SK-N-SH (cell line): Measurements from ENCODE around the gene TUBGCP6. TPM values are rescaled to one million over a fixed set of nuclear protein-coding genes. Genes with fewer than 3 reads are reported as not detected.

Experiments used
- CTCF ChIA-PET: fragments of 300-600, 350-600 bp; formaldehyde crosslinking; extraction: SDS; loops from one replicate; lab custom pipeline; 2021; lab: Yijun Ruan, JAX
- POLR2A ChIA-PET: fragments of 350-600 bp; sonication (Branson Sonifier 250); formaldehyde crosslinking; extraction: SDS; loops from one replicate; lab custom pipeline; 2020; ENCODE audit warnings: antibody characterized with exemption, inconsistent platforms; lab: Yijun Ruan, JAX
- DNase-seq: peaks from one replicate; pipeline ENCODE4 v3.0.0; 2012
- H2AFZ ChIP-seq: fragments of 200-600 bp; sonication (generic); 2 replicates; pipeline ENCODE4 v1.8.1; 2016; ENCODE audit warnings: antibody characterized with exemption, mild to moderate bottlenecking, low read depth
- H3F3A ChIP-seq: fragments of 200-600 bp; sonication (generic); replicated peaks from 2 replicates; pipeline ENCODE3; 2016; ENCODE audit warnings: antibody characterized with exemption, mild to moderate bottlenecking; ENCODE audit not compliant: insufficient read depth
- H3K27ac ChIP-seq, 2 experiments: fragments of 200-500 bp in 1 of 2; fragments of 200-600 bp in 1 of 2; sonication (Bioruptor generic) in 1 of 2; sonication (generic), shearing (Covaris generic) in 1 of 2; 2 replicates each; pipeline versions ENCODE4 v1.5.1 to v1.6.1; 2014 to 2016; ENCODE audit warnings: low read depth in 2 of 2, inconsistent platforms in 1 of 2, low read length in 1 of 2, mild to moderate bottlenecking in 1 of 2, mixed read lengths in 1 of 2
- H3K27me3 ChIP-seq: fragments of 200-600 bp; sonication (generic), shearing (Covaris generic); 2 replicates; pipeline ENCODE4 v1.6.1; 2016; ENCODE audit warnings: mixed run types; ENCODE audit not compliant: insufficient read depth
- H3K36me3 ChIP-seq, 2 experiments: fragments of 200-500 bp in 1 of 2; fragments of 200-600 bp in 1 of 2; sonication (Bioruptor generic) in 1 of 2; sonication (generic) in 1 of 2; replicated peaks in 1 of 2; 2 replicates each; pipeline versions ENCODE3 to v1.5.1; 2014 to 2016; ENCODE audit warnings: low read length in 1 of 2, mild to moderate bottlenecking in 1 of 2; ENCODE audit not compliant: insufficient read depth in 2 of 2, control insufficient read depth in 1 of 2
- H3K4me1 ChIP-seq, 2 experiments: fragments of 200-500 bp in 1 of 2; fragments of 200-600 bp in 1 of 2; sonication (Bioruptor generic) in 1 of 2; sonication (generic), shearing (Covaris generic) in 1 of 2; 2 replicates each; pipeline versions ENCODE4 v1.5.1 to v1.6.1; 2014 to 2016; ENCODE audit warnings: low read depth in 1 of 2, low read length in 1 of 2, mixed run types in 1 of 2; ENCODE audit not compliant: insufficient read depth in 2 of 2, control insufficient read depth in 1 of 2
- H3K4me2 ChIP-seq: fragments of 200-600 bp; sonication (generic), shearing (Covaris generic); 2 replicates; pipeline ENCODE4 v1.6.1; 2017; ENCODE audit warnings: mixed run types
- H3K4me3 ChIP-seq, 2 experiments: fragments of 200-500 bp in 1 of 2; fragments of 200-600 bp in 1 of 2; sonication (Bioruptor generic) in 1 of 2; sonication (generic), shearing (Covaris generic) in 1 of 2; 2 replicates each; pipeline versions ENCODE4 v1.5.1 to v1.8.1; 2014 to 2016; ENCODE audit warnings: low read depth in 2 of 2, inconsistent platforms in 1 of 2, low read length in 1 of 2, mild to moderate bottlenecking in 1 of 2, mixed read lengths in 1 of 2, moderate library complexity in 1 of 2
- H3K79me2 ChIP-seq: fragments of 200-600 bp; sonication (generic); 2 replicates; pipeline ENCODE4 v1.8.1; 2017; ENCODE audit warnings: mild to moderate bottlenecking; ENCODE audit not compliant: insufficient read depth
- H3K9ac ChIP-seq: fragments of 200-600 bp; sonication (generic); 2 replicates; pipeline ENCODE4 v1.6.1; 2017; ENCODE audit warnings: mixed run types
- H3K9me2 ChIP-seq: fragments of 200-600 bp; sonication (generic); 2 replicates; pipeline ENCODE4 v1.6.1; 2017; ENCODE audit warnings: mixed run types
- H3K9me3 ChIP-seq: fragments of 200-600 bp; sonication (generic); 2 replicates; pipeline ENCODE4 v1.6.1; 2017; ENCODE audit warnings: mixed run types, mild to moderate bottlenecking, moderate library complexity
- H4K20me1 ChIP-seq: fragments of 200-600 bp; sonication (generic); 2 replicates; pipeline ENCODE4 v1.6.1; 2017; ENCODE audit warnings: mild to moderate bottlenecking, mixed run types; ENCODE audit not compliant: insufficient read depth
- EP300 ChIP-seq, 2 experiments: IDR thresholded peaks; 2 replicates each; pipeline versions ENCODE4 v1.4.0 to v1.6.1; 2012; ENCODE audit warnings: borderline replicate concordance in 1 of 2, low read depth in 1 of 2, low read length in 1 of 2
- EZH2phosphoT487 ChIP-seq: fragments of 200-600 bp; sonication (generic); IDR thresholded peaks from 2 replicates; pipeline ENCODE4 v1.6.1; 2017; ENCODE audit warnings: low read depth, mixed run types, mild to moderate bottlenecking, antibody characterized with exemption, moderate library complexity, borderline replicate concordance
- GABPA ChIP-seq: IDR thresholded peaks from 2 replicates; pipeline ENCODE4 v1.4.0; 2012; ENCODE audit warnings: low read depth, mild to moderate bottlenecking
- GATA2 ChIP-seq: sonication (generic); formaldehyde crosslinking; IDR thresholded peaks from 2 replicates; pipeline ENCODE4 v1.5.0; 2020; ENCODE audit warnings: mild to moderate bottlenecking, missing genetic modification reagents
- JUND ChIP-seq: IDR thresholded peaks from 2 replicates; pipeline ENCODE4 v1.4.0; 2012
- MAX ChIP-seq: IDR thresholded peaks from 2 replicates; pipeline ENCODE4 v1.4.0; 2012; ENCODE audit warnings: low read depth
- MEF2A ChIP-seq: IDR thresholded peaks from 2 replicates; pipeline ENCODE4 v1.4.0; 2012; ENCODE audit warnings: low read depth, borderline replicate concordance
- MXI1 ChIP-seq: IDR thresholded peaks from 2 replicates; pipeline ENCODE4 v1.6.1; 2012; ENCODE audit warnings: mild to moderate bottlenecking, low read depth, low read length, improper control_type of control experiment
- NFIC ChIP-seq: IDR thresholded peaks from 2 replicates; pipeline ENCODE4 v1.4.0; 2012; ENCODE audit warnings: borderline replicate concordance
- RAD21 ChIP-seq: IDR thresholded peaks from 2 replicates; pipeline ENCODE4 v1.6.1; 2012; ENCODE audit warnings: mild to moderate bottlenecking, low read length
- REST ChIP-seq: IDR thresholded peaks from 2 replicates; pipeline ENCODE4 v1.6.1; 2012; ENCODE audit warnings: mild to moderate bottlenecking, low read depth, low read length, moderate library complexity
- RFX5 ChIP-seq: IDR thresholded peaks from 2 replicates; pipeline ENCODE4 v1.6.1; 2012; ENCODE audit warnings: mild to moderate bottlenecking, improper control_type of control experiment, low read length
- RXRA ChIP-seq: IDR thresholded peaks from 2 replicates; pipeline ENCODE4 v1.4.0; 2012; ENCODE audit warnings: low read depth, mild to moderate bottlenecking, borderline replicate concordance
- SMC3 ChIP-seq: IDR thresholded peaks from 2 replicates; pipeline ENCODE4 v1.6.1; 2012; ENCODE audit warnings: low read depth, low read length, improper control_type of control experiment
- TAF1 ChIP-seq: IDR thresholded peaks from 2 replicates; pipeline ENCODE4 v1.6.1; 2012; ENCODE audit warnings: low read depth, mild to moderate bottlenecking, low read length, moderate library complexity, borderline replicate concordance
- TCF12 ChIP-seq: IDR thresholded peaks from 2 replicates; pipeline ENCODE4 v1.4.0; 2012
- TEAD4 ChIP-seq: IDR thresholded peaks from 2 replicates; pipeline ENCODE4 v1.4.0; 2012; ENCODE audit warnings: mild to moderate bottlenecking, borderline replicate concordance; ENCODE audit not compliant: insufficient read depth
- USF2 ChIP-seq: fragments of 150-350 bp; IDR thresholded peaks from 2 replicates; pipeline ENCODE4 v1.6.1; 2017; ENCODE audit warnings: antibody characterized with exemption, low read length, low read depth, borderline replicate concordance
- YY1 ChIP-seq: IDR thresholded peaks from 2 replicates; pipeline ENCODE4 v1.4.0; 2012; ENCODE audit warnings: low read depth, mild to moderate bottlenecking
- WGBS: methylation state at CpG from one replicate; pipeline ENCODE4 v1.1.6; 2017; ENCODE audit warnings: low lambda C conversion rate; 5-methylcytosine and 5-hydroxymethylcytosine counted together
- polyA plus RNA-seq, 3 experiments: library from polyadenylated mRNA; depleted of rRNA; stranded (reverse); fragments of >200 nt; gene quantifications; 2 replicates each; pipeline ENCODE4 v1.2.3, GENCODE V29; 2012
- TF ChIP-seq, protein P1 (sequence below): IDR thresholded peaks from 2 replicates; pipeline ENCODE4 v1.4.0; 2012; ENCODE audit warnings: low read depth, borderline replicate concordance

Gene TUBGCP6
- polyA plus RNA-seq, 1 of the 3 experiments (the other 2 are of a cell fraction): 40.4 TPM

DNA sequence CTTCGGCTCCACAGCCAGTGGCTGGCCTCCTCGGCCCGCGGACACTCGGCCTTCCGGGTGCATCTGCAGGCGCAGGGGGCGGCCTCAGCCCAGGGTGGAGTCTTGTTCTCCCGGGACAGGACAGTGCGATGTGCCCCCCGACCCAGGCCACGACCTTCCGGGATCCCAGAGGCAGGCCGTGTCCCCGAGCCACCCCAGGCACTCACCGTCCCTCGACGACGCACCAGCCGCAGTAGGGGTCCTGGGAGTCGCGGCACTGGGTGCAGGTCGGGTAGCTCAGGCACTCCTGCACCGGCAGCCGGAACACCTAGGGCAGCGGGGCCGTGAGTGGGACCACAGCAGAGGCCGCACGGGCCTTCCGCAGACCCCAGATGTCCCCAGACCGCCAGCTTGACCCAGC is 42.9 kb upstream of the TUBGCP6 start (continued):
- no peak for TF ChIP-seq MEF2A
- TF ChIP-seq TAF1: no peak
- no peak for TF ChIP-seq RAD21
- TF ChIP-seq GABPA: no peak
- no peak for TF ChIP-seq EZH2phosphoT487
- TF ChIP-seq MAX: no peak
- TF ChIP-seq, all 33 proteins: peak for 0

- TF ChIP-seq JUND: no peak
- TF ChIP-seq NFIC: no peak
- TF ChIP-seq EZH2phosphoT487: no peak
- TF ChIP-seq YY1: no peak
- TF ChIP-seq RXRA: no peak
- TF ChIP-seq SMC3: no peak
- TF ChIP-seq REST: no peak
- TF ChIP-seq USF2: no peak
- no peak for TF ChIP-seq RAD21
- TF ChIP-seq TAF1: no peak
- TF ChIP-seq EP300 (IDR thresholded peaks at IDR 0.05; ENCODE audit: borderline replicate concordance in 1 of 2, low read depth in 1 of 2, low read length in 1 of 2): no peak
- TF ChIP-seq, protein P1, sequence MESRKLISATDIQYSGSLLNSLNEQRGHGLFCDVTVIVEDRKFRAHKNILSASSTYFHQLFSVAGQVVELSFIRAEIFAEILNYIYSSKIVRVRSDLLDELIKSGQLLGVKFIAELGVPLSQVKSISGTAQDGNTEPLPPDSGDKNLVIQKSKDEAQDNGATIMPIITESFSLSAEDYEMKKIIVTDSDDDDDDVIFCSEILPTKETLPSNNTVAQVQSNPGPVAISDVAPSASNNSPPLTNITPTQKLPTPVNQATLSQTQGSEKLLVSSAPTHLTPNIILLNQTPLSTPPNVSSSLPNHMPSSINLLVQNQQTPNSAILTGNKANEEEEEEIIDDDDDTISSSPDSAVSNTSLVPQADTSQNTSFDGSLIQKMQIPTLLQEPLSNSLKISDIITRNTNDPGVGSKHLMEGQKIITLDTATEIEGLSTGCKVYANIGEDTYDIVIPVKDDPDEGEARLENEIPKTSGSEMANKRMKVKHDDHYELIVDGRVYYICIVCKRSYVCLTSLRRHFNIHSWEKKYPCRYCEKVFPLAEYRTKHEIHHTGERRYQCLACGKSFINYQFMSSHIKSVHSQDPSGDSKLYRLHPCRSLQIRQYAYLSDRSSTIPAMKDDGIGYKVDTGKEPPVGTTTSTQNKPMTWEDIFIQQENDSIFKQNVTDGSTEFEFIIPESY: no peak
- TF ChIP-seq TEAD4: no peak
- no peak for TF ChIP-seq MEF2A
- no peak for TF ChIP-seq MXI1
- no peak for TF ChIP-seq GABPA
- no peak for TF ChIP-seq RFX5
- TF ChIP-seq GATA2: no peak
- no peak for TF ChIP-seq TCF12
- no peak overlapping the region for H3K4me2 ChIP-seq
- H3K79me2 ChIP-seq: peaks cover 54% of the 10 kb centered on the region
- H2AFZ ChIP-seq: no peak overlapping the region
- no peaks in the 10 kb centered on the region for H3K9me3 ChIP-seq
- H3K9me2 ChIP-seq: no peaks in the 10 kb centered on the region
- no peak overlapping the region for H3K27ac ChIP-seq
- ChIA-PET POLR2A (no interaction called here), CTCF (no interaction called here)
- DNase-seq: no peak
- H3K27me3 ChIP-seq: no peaks in the 10 kb centered on the region
- H3F3A ChIP-seq: no peaks in the 10 kb centered on the region
- H3K4me1 ChIP-seq: peaks cover 0 to 9% of the 10 kb centered on the region in 2 experiments; a peak in 1 of 4 replicates
- H3K9ac ChIP-seq: no peak overlapping the region
- WGBS: 100% methylated on average over 4 of the region's 40 CpGs
- H3K4me3 ChIP-seq: no peak overlapping the region
- H4K20me1 ChIP-seq: peaks cover 62% of the 10 kb centered on the region
- H3K36me3 ChIP-seq: peaks cover 16 to 70% of the 10 kb centered on the region in 2 experiments
Observed at GRCh38 chr22:50286701-50287318, 42.0 kb upstream of the TUBGCP6 start.
